Heart right ventricle (tissue), 16 donors: ENCODE results near the gene PLXNB2. TPM values are rescaled to one million over a fixed set of nuclear protein-coding genes. Genes with fewer than 3 reads are reported as not detected.

Source experiments
- ATAC-seq, 8 donors: fragments of 200-7000 bp; cut with Tn5 transposase; one replicate each; pipeline ENCODE4 v1.9.1; 2020; ENCODE audit warnings: mild to moderate bottlenecking in 8 of 8, moderate library complexity in 8 of 8, moderate number of reproducible peaks in 1 of 8
- DNase-seq, 2 donors: peaks; one replicate each; pipeline ENCODE4 v3.0.0-alpha.2; 2020
- H3K27ac ChIP-seq, 10 donors: fragments of 200-600 bp; sonication (generic) in 2 of 10; one replicate each; pipeline versions ENCODE4 v1.5.0 to v1.8.0; 2020 to 2022; ENCODE audit warnings: mild to moderate bottlenecking in 3 of 10
- H3K27me3 ChIP-seq, 7 donors: fragments of 200-600 bp; one replicate each; pipeline ENCODE4 v1.8.0; 2021 to 2022; ENCODE audit warnings: mild to moderate bottlenecking in 2 of 7
- H3K36me3 ChIP-seq, 9 donors: fragments of 200-600 bp; sonication (generic) in 1 of 9; one replicate each; pipeline versions ENCODE4 v1.5.0 to v1.8.0; 2020 to 2022; ENCODE audit warnings: mild to moderate bottlenecking in 2 of 9
- H3K4me1 ChIP-seq, 9 donors: fragments of 200-600 bp; sonication (generic) in 1 of 9; one replicate each; pipeline versions ENCODE4 v1.5.0 to v1.8.0; 2020 to 2022; ENCODE audit warnings: mild to moderate bottlenecking in 4 of 9
- H3K4me3 ChIP-seq, 10 donors: fragments of 200-600 bp; sonication (generic) in 2 of 10; one replicate each; pipeline versions ENCODE4 v1.5.0 to v1.8.0; 2020 to 2022; ENCODE audit warnings: mild to moderate bottlenecking in 7 of 10, moderate library complexity in 2 of 10
- H3K9me3 ChIP-seq, 11 donors: fragments of 200-600 bp in 10 of 11; sonication (generic) in 2 of 11; one replicate each; pipeline versions ENCODE4 v1.5.0 to v1.8.0; 2013 to 2022; ENCODE audit warnings: mild to moderate bottlenecking in 2 of 11, control low read depth in 1 of 11, moderate library complexity in 1 of 11
- WGBS, 2 donors: extraction: QIAGEN DNeasy Blood & Tissue Kit; methylation state at CpG; one replicate each; pipeline ENCODE4 v1.1.7; 2013; ENCODE audit warnings: inconsistent platforms in 1 of 2; 5-methylcytosine and 5-hydroxymethylcytosine counted together
- intact Hi-C, 10 donors: fragments of 100-400 bp; cut with DNase I; formaldehyde crosslinking; loops; one replicate each; pipeline versions ENCODE4 v1.11.1 to v1.14.2; 2022
- polyA plus RNA-seq, 2 donors: library from polyadenylated mRNA; stranded (reverse); fragments of 200-250 nt; gene quantifications; one replicate each; pipeline ENCODE4 v1.2.3, GENCODE V29; 2013
- total RNA-seq, 10 donors: library from RNA; stranded (reverse); fragmentation: NEBNext Ultra II Directional in 3 of 10; extraction: Animal tissue kit (Norgen Biotek cat#: 25700) in 3 of 10; gene quantifications; one replicate each; pipeline versions ENCODE4 v1.2.1 to v1.2.4, GENCODE V29; 2021 to 2023
- TF ChIP-seq, protein P1 (sequence below), 9 donors: fragments of 200-600 bp; sonication (generic) in 2 of 9; IDR thresholded peaks; one replicate each; pipeline versions ENCODE4 v1.5.0 to v1.8.0; 2021 to 2022; ENCODE audit warnings: antibody characterized with exemption in 9 of 9, mild to moderate bottlenecking in 5 of 9, moderate library complexity in 1 of 9
- donor health status: Arrhythmogenic right ventricular cardiomyopathy.
- donor health status: ischemic (EF 13 %, LVEDD 7.1; RV severe dilation, severe dysfunction).
- donor health status: healthy with polysubstance abuse.
- donor health status: DM: no; HTN: yes; CAD: no.
- donor health status: DM: no; HTN: no; CAD: no.
- donor health status: ischemic (EF 25% LVEDD 6.9; RV normal size, moderate dysfunction).
- donor health status: ischemic (EF 25% LVEDD 5.7; RV mildly dilated, moderate dysfunction).
- donor health status: healthy.
- donor health status: DM: yes; HTN: yes; CAD: no.
- donor health status: Ischemic cardiomyopathy.
- donor health status: ischemic (EF 35%, LVEDD 5.7; RV mildly dilated, moderate dysfunction).
- donor health status: nonischemic (EF 11% LVEDD 7.7; RV severe dilation, severe dysfunction).
- donor health status: DM: yes; HTN: yes; CAD: no.
- donor health status: PGD.
- donor health status: ischemic (EF 29% LVEDD 5.4; RV normal size, mild dysfunction).
- donor health status: nonischemic (EF 23%, LVEDD 6.1; RV moderate dilation, normal function).

PLXNB2 gene
- total and polyA plus RNA-seq, 12 donors, result 33.5 to 101 (median 57.8) TPM

GRCh38 chr22:50262973-50263617 lies 44.4 kb downstream of the PLXNB2 start:
- 56 to 58% methylated on average over 9 of the region's 9 CpGs for WGBS, 2 donors
- TF ChIP-seq, protein P1, sequence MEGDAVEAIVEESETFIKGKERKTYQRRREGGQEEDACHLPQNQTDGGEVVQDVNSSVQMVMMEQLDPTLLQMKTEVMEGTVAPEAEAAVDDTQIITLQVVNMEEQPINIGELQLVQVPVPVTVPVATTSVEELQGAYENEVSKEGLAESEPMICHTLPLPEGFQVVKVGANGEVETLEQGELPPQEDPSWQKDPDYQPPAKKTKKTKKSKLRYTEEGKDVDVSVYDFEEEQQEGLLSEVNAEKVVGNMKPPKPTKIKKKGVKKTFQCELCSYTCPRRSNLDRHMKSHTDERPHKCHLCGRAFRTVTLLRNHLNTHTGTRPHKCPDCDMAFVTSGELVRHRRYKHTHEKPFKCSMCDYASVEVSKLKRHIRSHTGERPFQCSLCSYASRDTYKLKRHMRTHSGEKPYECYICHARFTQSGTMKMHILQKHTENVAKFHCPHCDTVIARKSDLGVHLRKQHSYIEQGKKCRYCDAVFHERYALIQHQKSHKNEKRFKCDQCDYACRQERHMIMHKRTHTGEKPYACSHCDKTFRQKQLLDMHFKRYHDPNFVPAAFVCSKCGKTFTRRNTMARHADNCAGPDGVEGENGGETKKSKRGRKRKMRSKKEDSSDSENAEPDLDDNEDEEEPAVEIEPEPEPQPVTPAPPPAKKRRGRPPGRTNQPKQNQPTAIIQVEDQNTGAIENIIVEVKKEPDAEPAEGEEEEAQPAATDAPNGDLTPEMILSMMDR (IDR thresholded peaks at IDR 0.05), result no peak
- no peak overlapping the region for H3K27ac ChIP-seq
- no peak overlapping the region for H3K4me3 ChIP-seq
- intact Hi-C loops, result no loop called here
- H3K9me3 ChIP-seq, result no peaks in the 10 kb centered on the region
- DNase-seq, result no peak
- ATAC-seq, result no peak
- H3K36me3 ChIP-seq, result peaks cover 0 to 10% (median 0%) of the 10 kb centered on the region in 9 donors
- peaks cover 0 to 52% (median 0%) of the 10 kb centered on the region in 7 donors for H3K27me3 ChIP-seq
- peaks cover 10 to 53% (median 28%) of the 10 kb centered on the region in 9 donors for H3K4me1 ChIP-seq

- H3K27me3 ChIP-seq, result peaks cover 0 to 46% (median 0%) of the 10 kb centered on the region in 7 donors
- DNase-seq, result no peak
- TF ChIP-seq, protein P1 (IDR thresholded peaks at IDR 0.05), result no peak
- intact Hi-C loops, result no loop called here
- peak overlapping the region in 3 of 10 donors; percentile 48 to 76 (median 67) for H3K27ac ChIP-seq
- 70 to 75% methylated on average over 7 of the region's 7 CpGs for WGBS, 2 donors
- peaks cover 10 to 55% (median 25%) of the 10 kb centered on the region in 9 donors for H3K4me1 ChIP-seq
- H3K9me3 ChIP-seq, result no peaks in the 10 kb centered on the region
- no peak overlapping the region for H3K4me3 ChIP-seq
- peaks cover 0 to 10% (median 0%) of the 10 kb centered on the region in 9 donors for H3K36me3 ChIP-seq
- ATAC-seq, result no peak
These were observed 45.0 kb downstream of the PLXNB2 start for GRCh38 chr22:50262460-50262911.

GRCh38 chr22:50261615-50262459 lies 45.6 kb downstream of the PLXNB2 start, which contains the start of gene MAPK12:
TSS of gene MAPK12 (minus strand) at chr22:50261683. CDS start at chr22:50261509, 174 bp downstream.
- peaks cover 0 to 39% (median 0%) of the 10 kb centered on the region in 7 donors for H3K27me3 ChIP-seq
- peak within 1 kb of the TSS; percentile 36 to 75 (median 59) for H3K4me3 ChIP-seq
- peak within 1 kb of the TSS in 9 of 10 donors; percentile 41 to 80 (median 63) for H3K27ac ChIP-seq
- 3 to 8% methylated on average over 28 to 61 of the region's 61 CpGs for WGBS, 2 donors
- DNase-seq (peak in 1 of 2 donors; percentile 59), ATAC-seq (peak in 7 of 8 donors; percentile 29 to 70 (median 43))
- H3K4me1 ChIP-seq, result peaks cover 6 to 50% (median 21%) of the 10 kb centered on the region in 9 donors
- TF ChIP-seq, protein P1 (IDR thresholded peaks at IDR 0.05), result no peak
- intact Hi-C loops, result no loop called here
- no peaks in the 10 kb centered on the region for H3K9me3 ChIP-seq
- peaks cover 0 to 8% (median 0%) of the 10 kb centered on the region in 9 donors for H3K36me3 ChIP-seq
